GM19397 (cell line): ENCODE data around the gene DVL1.
"Not testable (repeated sequence)": the region's sequence is repeated elsewhere in the genome, so short reads cannot be mapped to it uniquely, and the experiment has no call there.

Experiments
- ATAC-seq: cut with Tn5 transposase; IDR thresholded peaks from one replicate; pipeline ENCODE4 v1.9.1; 2021; ENCODE audit warnings: mild to moderate bottlenecking, moderate library complexity; ENCODE audit not compliant: unreplicated experiment

Gene DVL1

GRCh38 chr1:1328254-1328653 is 21.0 kb downstream of the DVL1 start:
- no peak for ATAC-seq

- no peak for ATAC-seq
Observed at GRCh38 chr1:1327291-1327690, 21.9 kb downstream of the DVL1 start.

GRCh38 chr1:1326075-1326605 is 23.1 kb downstream of the DVL1 start:
- ATAC-seq = no peak

GRCh38 chr1:1325288-1326074 is 23.7 kb downstream of the DVL1 start:
- ATAC-seq = no peak

- ATAC-seq = peak; percentile 71
Observed at GRCh38 chr1:1324524-1325287, 24.5 kb downstream of the DVL1 start, which contains the start of the genes CPTP and INTS11. TSS of gene CPTP (plus strand) at chr1:1324802. CDS start at chr1:1326911, 2,109 bp downstream. TSS of gene INTS11 (minus strand) at chr1:1324660. CDS start at chr1:1324608, 52 bp downstream.

- ATAC-seq = peak; percentile 26
Observed at GRCh38 chr1:1324084-1324523, 25.1 kb downstream of the DVL1 start.

- ATAC-seq = no peak
Observed at GRCh38 chr1:1322952-1323351, 26.3 kb downstream of the DVL1 start.

GRCh38 chr1:1322418-1322817 is 26.8 kb downstream of the DVL1 start:
- ATAC-seq = no peak

GRCh38 chr1:1321477-1321876 is 27.7 kb downstream of the DVL1 start:
- no peak for ATAC-seq

- ATAC-seq = no peak
Observed at GRCh38 chr1:1320666-1321448, 28.4 kb downstream of the DVL1 start.

GRCh38 chr1:1319646-1319941 is 29.6 kb downstream of the DVL1 start:
- ATAC-seq = no peak

GRCh38 chr1:1318777-1319645 is 30.2 kb downstream of the DVL1 start:
- ATAC-seq = no peak

GRCh38 chr1:1318131-1318652 is 31.0 kb downstream of the DVL1 start:
- no peak for ATAC-seq

GRCh38 chr1:1317420-1317819 is 31.8 kb downstream of the DVL1 start:
- no peak for ATAC-seq

GRCh38 chr1:1316199-1316598 is 33.0 kb downstream of the DVL1 start:
- ATAC-seq = not testable (repeated sequence)

- ATAC-seq = no peak
Observed at GRCh38 chr1:1315435-1315954, 33.7 kb downstream of the DVL1 start.

GRCh38 chr1:1314678-1315335 is 34.4 kb downstream of the DVL1 start:
- no peak for ATAC-seq

GRCh38 chr1:1314237-1314586 is 35.0 kb downstream of the DVL1 start:
- ATAC-seq = no peak

GRCh38 chr1:1313500-1314236 is 35.5 kb downstream of the DVL1 start:
- ATAC-seq = no peak
